Lower lobe of right lung (tissue), 2 donors: ENCODE data around the gene CEACAM21. TPM values are rescaled to one million over a fixed set of nuclear protein-coding genes. Genes with fewer than 3 reads are reported as not detected.

Experiments
- ATAC-seq, 2 donors: fragments of 200-7000 bp; cut with Tn5 transposase; one replicate each; pipeline ENCODE4 v1.9.1; 2020 to 2022; ENCODE audit warnings: mild to moderate bottlenecking in 2 of 2, moderate library complexity in 2 of 2
- DNase-seq: peaks from one replicate; pipeline ENCODE4 v3.0.0-alpha.2; 2020
- H3K27ac ChIP-seq: fragments of 200-600 bp; one replicate; pipeline ENCODE4 v1.8.0; 2022
- H3K27me3 ChIP-seq: fragments of 200-600 bp; one replicate; pipeline ENCODE4 v1.8.0; 2022; ENCODE audit warnings: low read depth
- H3K36me3 ChIP-seq: fragments of 200-600 bp; one replicate; pipeline ENCODE4 v1.8.0; 2022; ENCODE audit warnings: mild to moderate bottlenecking
- H3K4me1 ChIP-seq: fragments of 200-600 bp; one replicate; pipeline ENCODE4 v1.8.0; 2022
- H3K4me3 ChIP-seq: fragments of 200-600 bp; one replicate; pipeline ENCODE4 v1.8.0; 2022; ENCODE audit warnings: mild to moderate bottlenecking
- H3K9me3 ChIP-seq: fragments of 200-600 bp; one replicate; pipeline ENCODE4 v1.8.0; 2022
- CTCF ChIP-seq: fragments of 200-600 bp; IDR thresholded peaks from one replicate; pipeline ENCODE4 v1.8.0; 2022; ENCODE audit warnings: antibody characterized with exemption, mild to moderate bottlenecking
- intact Hi-C: fragments of 100-400 bp; cut with DNase I; formaldehyde crosslinking; loops from one replicate; pipeline ENCODE4 v1.11.0; 2022
- total RNA-seq: library from RNA; stranded (reverse); fragmentation: NEBNext Ultra II Directional; extraction: Animal tissue kit (Norgen Biotek cat#: 25700); gene quantifications from one replicate; pipeline ENCODE4 v1.2.1, GENCODE V29; 2021
- donor health status: DM: no; HTN: yes; CAD: no; lungs with severe emphysema.

The CEACAM21 gene
- total RNA-seq, 1 donor from 2014 or later, result 28.8 TPM

- peaks cover 19% of the 10 kb centered on the region for H3K9me3 ChIP-seq
- H3K4me3 ChIP-seq, result no peak overlapping the region
- intact Hi-C loops, result no loop called here
- ATAC-seq (no peak), DNase-seq (no peak)
- no peaks in the 10 kb centered on the region for H3K4me1 ChIP-seq
- H3K36me3 ChIP-seq, result no peaks in the 10 kb centered on the region
- H3K27me3 ChIP-seq, result no peaks in the 10 kb centered on the region
- TF ChIP-seq CTCF, result no peak
- no peak overlapping the region for H3K27ac ChIP-seq
These were observed 9.0 kb downstream of the CEACAM21 start for GRCh38 chr19:41584931-41585330.

- no peaks in the 10 kb centered on the region for H3K4me1 ChIP-seq
- no peak for ATAC-seq
- H3K27ac ChIP-seq, result no peak overlapping the region
- intact Hi-C loops, result no loop called here
- DNase-seq, result no peak
- H3K4me3 ChIP-seq, result no peak overlapping the region
- peaks cover 16% of the 10 kb centered on the region for H3K9me3 ChIP-seq
- H3K27me3 ChIP-seq, result no peaks in the 10 kb centered on the region
- H3K36me3 ChIP-seq, result no peaks in the 10 kb centered on the region
- TF ChIP-seq CTCF, result no peak
These were observed 10.1 kb downstream of the CEACAM21 start for GRCh38 chr19:41586064-41586463.

GRCh38 chr19:41587101-41587837 is 11.3 kb downstream of the CEACAM21 start:
- Histone ChIP-seq H3K4me3 (no peak overlapping the region), H3K27ac (no peak overlapping the region), H3K36me3 (no peaks in the 10 kb centered on the region), H3K4me1 (no peaks in the 10 kb centered on the region), H3K9me3 (peaks cover 4% of the 10 kb centered on the region), H3K27me3 (peaks cover 6% of the 10 kb centered on the region)
- intact Hi-C loops, result no loop called here
- no peak for DNase-seq
- ATAC-seq, result no peak
- TF ChIP-seq CTCF, result no peak

- Histone ChIP-seq H3K27ac (no peak overlapping the region), H3K27me3 (peaks cover 7% of the 10 kb centered on the region), H3K36me3 (no peaks in the 10 kb centered on the region), H3K4me1 (no peaks in the 10 kb centered on the region), H3K9me3 (no peaks in the 10 kb centered on the region), H3K4me3 (no peak overlapping the region)
- ATAC-seq (no peak), DNase-seq (no peak)
- intact Hi-C loops, result no loop called here
- no peak for TF ChIP-seq CTCF
These were observed 11.9 kb downstream of the CEACAM21 start for GRCh38 chr19:41587838-41588210.

GRCh38 chr19:41588497-41589209 is 12.7 kb downstream of the CEACAM21 start:
- DNase-seq, result no peak
- intact Hi-C loops, result no loop called here
- Histone ChIP-seq H3K27me3 (peaks cover 7% of the 10 kb centered on the region), H3K36me3 (no peaks in the 10 kb centered on the region), H3K9me3 (no peaks in the 10 kb centered on the region), H3K4me3 (no peak overlapping the region), H3K27ac (no peak overlapping the region), H3K4me1 (no peaks in the 10 kb centered on the region)
- no peak for TF ChIP-seq CTCF
- ATAC-seq, result no peak
